PC-3 (cell line): ENCODE results near the gene NAIP.
"Not testable (repeated sequence)": the region's sequence is repeated elsewhere in the genome, so short reads cannot be mapped to it uniquely, and the experiment has no call there.

Experiments used
- CTCF ChIP-seq: fragments of 300-600 bp; sonication (generic); conservative IDR thresholded peaks from 2 replicates; pipeline ENCODE4 v1.5.1; 2017; ENCODE audit warnings: antibody characterized with exemption, low read depth, mild to moderate bottlenecking, low read length
- EZH2 ChIP-seq: fragments of 300-600 bp; sonication (generic); IDR thresholded peaks from one replicate; pipeline ENCODE4 v1.6.1; 2017; ENCODE audit warnings: antibody characterized with exemption, mild to moderate bottlenecking, low read length; ENCODE audit not compliant: unreplicated experiment
- EZH2phosphoT487 ChIP-seq: fragments of 300-600 bp; sonication (generic); IDR thresholded peaks from 2 replicates; pipeline ENCODE4 v1.6.1; 2018; ENCODE audit warnings: mild to moderate bottlenecking, antibody characterized with exemption, low read length, borderline replicate concordance

- TF ChIP-seq CTCF, EZH2, EZH2phosphoT487: not testable (repeated sequence)
These were observed 72.1 kb downstream of the NAIP start for GRCh38 chr5:70953068-70953467.
